ENCODE results near the gene RABGAP1. TPM values are rescaled to one million over a fixed set of nuclear protein-coding genes. Genes with fewer than 3 reads are reported as not detected.

The RABGAP1 gene
- total and polyA plus RNA-seq, 8 donors, result 52.6 to 85.9 (median 76.2) TPM

DNA sequence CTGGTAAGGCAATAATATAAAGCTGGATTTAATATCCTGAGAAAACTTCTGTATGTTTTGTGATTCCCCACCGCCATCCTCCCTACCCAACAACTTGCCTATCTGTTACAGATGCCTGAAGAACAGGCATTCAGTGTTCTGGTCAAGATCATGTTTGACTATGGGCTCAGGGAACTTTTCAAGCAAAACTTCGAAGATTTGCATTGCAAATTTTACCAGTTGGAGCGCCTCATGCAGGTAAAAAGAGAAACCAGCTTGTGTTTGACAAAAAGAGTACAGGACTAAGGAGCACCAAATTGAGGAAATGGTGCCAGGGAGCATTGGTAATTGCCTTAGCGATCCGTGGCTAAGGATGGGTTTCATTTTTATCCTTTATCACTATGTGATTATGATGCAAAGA lies 132.6 kb downstream of the RABGAP1 start:
- Histone ChIP-seq H3K27ac (peak overlapping the region; percentile 1 to 16), H3K4me3 (no peak overlapping the region), H3K27me3 (no peaks in the 10 kb centered on the region), H3K9me3 (no peaks in the 10 kb centered on the region), H3K36me3 (peaks cover 0 to 56% of the 10 kb centered on the region in 2 donors), H3K4me1 (peaks cover 0 to 6% of the 10 kb centered on the region in 2 donors)
- ATAC-seq (no peak), DNase-seq (no peak)
- intact Hi-C loops (cut with DNase I), result no loop called here
- TF ChIP-seq, protein P1, sequence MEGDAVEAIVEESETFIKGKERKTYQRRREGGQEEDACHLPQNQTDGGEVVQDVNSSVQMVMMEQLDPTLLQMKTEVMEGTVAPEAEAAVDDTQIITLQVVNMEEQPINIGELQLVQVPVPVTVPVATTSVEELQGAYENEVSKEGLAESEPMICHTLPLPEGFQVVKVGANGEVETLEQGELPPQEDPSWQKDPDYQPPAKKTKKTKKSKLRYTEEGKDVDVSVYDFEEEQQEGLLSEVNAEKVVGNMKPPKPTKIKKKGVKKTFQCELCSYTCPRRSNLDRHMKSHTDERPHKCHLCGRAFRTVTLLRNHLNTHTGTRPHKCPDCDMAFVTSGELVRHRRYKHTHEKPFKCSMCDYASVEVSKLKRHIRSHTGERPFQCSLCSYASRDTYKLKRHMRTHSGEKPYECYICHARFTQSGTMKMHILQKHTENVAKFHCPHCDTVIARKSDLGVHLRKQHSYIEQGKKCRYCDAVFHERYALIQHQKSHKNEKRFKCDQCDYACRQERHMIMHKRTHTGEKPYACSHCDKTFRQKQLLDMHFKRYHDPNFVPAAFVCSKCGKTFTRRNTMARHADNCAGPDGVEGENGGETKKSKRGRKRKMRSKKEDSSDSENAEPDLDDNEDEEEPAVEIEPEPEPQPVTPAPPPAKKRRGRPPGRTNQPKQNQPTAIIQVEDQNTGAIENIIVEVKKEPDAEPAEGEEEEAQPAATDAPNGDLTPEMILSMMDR (IDR thresholded peaks at IDR 0.05), result no peak

GRCh38 chr9:123073991-123074422 lies 133.2 kb downstream of the RABGAP1 start:
- TF ChIP-seq, protein P1 (IDR thresholded peaks at IDR 0.05), result no peak
- peak; percentile 66 for ATAC-seq
- H3K27ac ChIP-seq, result peak overlapping the region; percentile 1 to 16
- intact Hi-C loops (cut with DNase I), result no loop called here
- no peak overlapping the region for H3K4me3 ChIP-seq
- H3K4me1 ChIP-seq, result peaks cover 0 to 6% of the 10 kb centered on the region in 2 donors
- H3K9me3 ChIP-seq, result no peaks in the 10 kb centered on the region
- peaks cover 0 to 61% of the 10 kb centered on the region in 2 donors for H3K36me3 ChIP-seq
- peak in 1 of 4 donors; percentile 7 for DNase-seq
- no peaks in the 10 kb centered on the region for H3K27me3 ChIP-seq

GRCh38 chr9:123074628-123075027 lies 133.8 kb downstream of the RABGAP1 start:
- Histone ChIP-seq H3K4me3 (no peak overlapping the region), H3K36me3 (peaks cover 0 to 67% of the 10 kb centered on the region in 2 donors), H3K27ac (no peak overlapping the region), H3K27me3 (no peaks in the 10 kb centered on the region), H3K9me3 (no peaks in the 10 kb centered on the region), H3K4me1 (peaks cover 0 to 6% of the 10 kb centered on the region in 2 donors)
- no peak for DNase-seq
- ATAC-seq, result no peak
- TF ChIP-seq, protein P1 (IDR thresholded peaks at IDR 0.05), result no peak
- intact Hi-C loops (cut with DNase I), result no loop called here

GRCh38 chr9:123080444-123080843 lies 139.6 kb downstream of the RABGAP1 start:
- H3K36me3 ChIP-seq, result peaks cover 0 to 83% of the 10 kb centered on the region in 2 donors
- no peaks in the 10 kb centered on the region for H3K27me3 ChIP-seq
- no peaks in the 10 kb centered on the region for H3K4me1 ChIP-seq
- DNase-seq, result no peak
- H3K27ac ChIP-seq, result no peak overlapping the region
- TF ChIP-seq, protein P1 (IDR thresholded peaks at IDR 0.05), result no peak
- intact Hi-C loops (cut with DNase I), result loop anchor here in 1 of 2 donors (10.0 kb wide), 1 partner anchor 274 kb away; the partner anchor contains the start of gene CRB2
- ATAC-seq, result no peak
- H3K9me3 ChIP-seq, result no peaks in the 10 kb centered on the region
- H3K4me3 ChIP-seq, result no peak overlapping the region

DNA sequence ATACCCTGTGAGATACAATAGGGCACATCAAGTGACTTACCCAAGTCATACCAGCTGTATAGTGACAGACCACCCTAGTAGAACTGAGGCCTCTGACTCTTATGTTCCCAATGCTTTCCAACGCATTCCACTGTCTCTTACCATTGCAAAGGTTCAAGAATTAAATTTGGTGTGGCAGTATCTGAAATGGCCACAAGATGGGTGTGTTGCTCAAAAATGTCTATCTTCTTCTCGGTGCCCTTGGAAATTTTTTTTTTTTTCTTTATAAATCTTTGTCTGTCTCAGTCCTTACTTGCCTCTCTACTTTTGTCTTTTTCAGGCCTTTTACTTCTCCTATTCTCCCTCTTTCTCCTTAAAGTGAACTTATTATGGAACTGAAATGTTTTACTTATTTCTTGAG lies 141.0 kb downstream of the RABGAP1 start:
- no peak overlapping the region for H3K4me3 ChIP-seq
- ATAC-seq, result peak; percentile 59
- H3K27ac ChIP-seq, result no peak overlapping the region
- H3K36me3 ChIP-seq, result peaks cover 0 to 76% of the 10 kb centered on the region in 2 donors
- TF ChIP-seq, protein P1 (IDR thresholded peaks at IDR 0.05), result peak in 1 of 2 donors; percentile 31
- H3K4me1 ChIP-seq, result no peaks in the 10 kb centered on the region
- H3K9me3 ChIP-seq, result no peaks in the 10 kb centered on the region
- no peaks in the 10 kb centered on the region for H3K27me3 ChIP-seq
- peak in 1 of 4 donors; percentile 48 for DNase-seq
- intact Hi-C loops (cut with DNase I), result loop anchor here in 1 of 2 donors (10.0 kb wide), 1 partner anchor 273 kb away; the partner anchor contains the start of gene CRB2
